ENCODE measurements around the gene KIAA1958.
A peak's percentile ranks its signal among the peaks of the same experiment; 100 is the strongest.

The KIAA1958 gene

GRCh38 chr9:112705768-112706427 lies 219.3 kb downstream of the KIAA1958 start:
- no peak overlapping the region for H3K27ac ChIP-seq
- TF ChIP-seq ZFX (IDR thresholded peaks at IDR 0.05), result no peak
- TF ChIP-seq, protein P1, sequence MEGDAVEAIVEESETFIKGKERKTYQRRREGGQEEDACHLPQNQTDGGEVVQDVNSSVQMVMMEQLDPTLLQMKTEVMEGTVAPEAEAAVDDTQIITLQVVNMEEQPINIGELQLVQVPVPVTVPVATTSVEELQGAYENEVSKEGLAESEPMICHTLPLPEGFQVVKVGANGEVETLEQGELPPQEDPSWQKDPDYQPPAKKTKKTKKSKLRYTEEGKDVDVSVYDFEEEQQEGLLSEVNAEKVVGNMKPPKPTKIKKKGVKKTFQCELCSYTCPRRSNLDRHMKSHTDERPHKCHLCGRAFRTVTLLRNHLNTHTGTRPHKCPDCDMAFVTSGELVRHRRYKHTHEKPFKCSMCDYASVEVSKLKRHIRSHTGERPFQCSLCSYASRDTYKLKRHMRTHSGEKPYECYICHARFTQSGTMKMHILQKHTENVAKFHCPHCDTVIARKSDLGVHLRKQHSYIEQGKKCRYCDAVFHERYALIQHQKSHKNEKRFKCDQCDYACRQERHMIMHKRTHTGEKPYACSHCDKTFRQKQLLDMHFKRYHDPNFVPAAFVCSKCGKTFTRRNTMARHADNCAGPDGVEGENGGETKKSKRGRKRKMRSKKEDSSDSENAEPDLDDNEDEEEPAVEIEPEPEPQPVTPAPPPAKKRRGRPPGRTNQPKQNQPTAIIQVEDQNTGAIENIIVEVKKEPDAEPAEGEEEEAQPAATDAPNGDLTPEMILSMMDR (conservative IDR thresholded peaks at IDR 0.05), result peak; percentile 66

DNA sequence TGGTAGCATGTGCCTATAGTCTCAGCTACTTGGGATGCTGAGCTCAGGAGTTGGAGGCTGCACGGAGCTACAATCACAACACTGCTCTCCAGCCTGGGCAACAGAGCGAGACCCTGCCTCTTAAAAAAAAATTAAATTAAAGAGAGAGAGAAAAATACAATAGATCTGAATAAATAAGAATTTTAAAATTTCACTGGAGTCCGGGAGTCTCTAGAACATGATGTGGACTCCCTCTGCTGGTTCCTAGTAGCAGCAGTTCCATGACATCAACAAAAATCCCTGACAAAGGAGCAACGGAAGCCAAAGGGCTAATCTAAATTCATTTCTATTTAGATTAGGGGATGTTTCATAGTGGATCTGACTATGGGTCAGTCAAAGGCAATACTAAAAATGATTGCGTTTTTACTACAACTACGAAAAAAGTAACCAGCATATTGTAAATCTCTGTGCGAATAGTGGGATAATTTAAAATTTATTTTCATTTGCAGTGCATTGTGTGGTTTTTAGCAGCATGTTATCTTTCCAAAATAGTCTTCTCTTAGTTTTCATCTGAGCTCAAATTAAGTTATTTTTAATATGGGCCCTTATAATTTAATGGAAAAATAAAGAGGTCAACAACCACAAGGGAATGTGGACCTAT lies 224.5 kb downstream of the KIAA1958 start:
- no peak overlapping the region for H3K27ac ChIP-seq
- TF ChIP-seq ZFX (IDR thresholded peaks at IDR 0.05), result no peak
- TF ChIP-seq, protein P1 (conservative IDR thresholded peaks at IDR 0.05), result peak; percentile 71

- no peak for TF ChIP-seq ZFX (IDR thresholded peaks at IDR 0.05)
- TF ChIP-seq, protein P1 (conservative IDR thresholded peaks at IDR 0.05), result no peak
- no peak overlapping the region for H3K27ac ChIP-seq
These were observed 226.1 kb downstream of the KIAA1958 start for GRCh38 chr9:112712678-112713077.

- H3K27ac ChIP-seq, result peak within 1 kb of the TSS; percentile 80
- TF ChIP-seq ZFX (IDR thresholded peaks at IDR 0.05), result no peak
- TF ChIP-seq, protein P1 (conservative IDR thresholded peaks at IDR 0.05), result peak; percentile 0; the same call in 1 of the 2 replicates
These were observed 231.2 kb downstream of the KIAA1958 start, which contains the start of gene INIP for GRCh38 chr9:112717661-112718331. TSS of gene INIP (minus strand) at chr9:112718117. CDS start at chr9:112716485, 1,632 bp downstream.

Data from C4-2B (cell line).